Activated CD8-positive, alpha-beta memory T cell treated with anti-CD3 and anti-CD28 coated beads, Interleukin-2, amount 50 U/mL, for 4 hours (primary cell): Measurements from ENCODE around the gene MN1.

Source experiments
- DNase-seq: peaks from one replicate; pipeline ENCODE4 v3.0.0-alpha.2; 2020

Gene MN1

DNA sequence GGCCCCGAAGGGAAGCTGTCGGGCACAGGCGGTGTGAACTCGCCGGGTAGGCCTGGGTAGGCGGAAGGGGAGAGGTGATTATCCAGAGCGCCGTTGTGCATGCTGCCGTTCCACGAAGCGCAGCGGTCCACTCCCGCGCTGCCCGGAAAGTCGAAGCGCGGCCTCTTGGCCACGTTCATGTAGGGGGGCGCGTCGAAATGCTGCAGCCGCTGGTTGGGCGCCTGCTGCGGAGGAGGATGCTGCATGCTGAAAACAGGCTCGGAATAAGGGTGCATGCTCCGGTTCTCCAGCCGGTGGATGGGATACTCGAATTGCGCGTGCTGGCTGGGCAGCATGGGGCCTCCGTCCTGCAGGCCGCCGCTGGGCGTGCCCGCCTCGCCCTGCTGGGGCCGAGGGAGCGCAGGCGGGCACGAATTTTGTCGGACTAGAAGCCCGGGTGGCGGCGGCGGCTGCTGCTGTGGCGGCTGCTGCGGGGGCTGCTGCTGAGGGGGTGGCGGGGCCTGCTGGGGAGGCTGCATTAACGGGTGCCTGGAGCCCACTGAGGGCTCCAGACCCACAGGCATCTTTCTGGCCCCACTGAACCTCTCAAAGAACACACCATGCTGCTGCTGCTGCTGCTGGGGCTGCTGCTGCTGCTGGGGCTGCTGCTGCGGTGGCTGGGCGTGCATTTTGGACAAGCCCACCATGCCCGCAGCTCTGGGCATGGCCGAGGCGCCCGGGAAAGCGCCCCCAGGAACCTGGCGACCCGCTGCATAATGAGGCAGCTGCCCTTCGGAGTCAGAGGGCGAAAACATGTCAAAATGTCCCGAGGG, 2.3 kb downstream of the MN1 start:
- DNase-seq: no peak

DNA sequence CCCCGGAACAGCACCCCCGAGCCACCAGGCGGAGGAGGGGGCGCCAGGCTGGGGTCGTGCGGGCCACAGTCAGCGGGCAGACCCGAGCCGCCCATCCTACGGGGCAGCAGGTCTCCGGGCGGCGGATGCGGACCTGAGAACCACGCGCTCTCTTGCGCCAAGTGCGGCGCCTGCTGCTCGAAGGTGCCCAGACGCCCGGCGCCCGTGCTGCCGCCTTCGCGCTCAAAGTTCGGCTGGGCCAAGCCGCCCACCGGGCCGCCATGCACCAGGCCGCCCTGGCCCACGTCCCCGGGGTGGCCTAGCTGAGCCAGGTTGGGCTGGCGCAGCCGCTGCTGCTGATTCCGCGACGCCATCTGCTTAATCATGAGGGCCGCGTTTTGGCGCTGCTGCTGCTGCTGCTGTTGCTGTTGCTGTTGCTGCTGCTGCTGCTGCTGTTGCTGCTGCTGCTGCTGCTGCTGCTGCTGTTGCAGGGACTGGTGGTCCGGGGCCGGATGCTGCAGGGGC, 3.0 kb downstream of the MN1 start:
- DNase-seq: no peak

DNA sequence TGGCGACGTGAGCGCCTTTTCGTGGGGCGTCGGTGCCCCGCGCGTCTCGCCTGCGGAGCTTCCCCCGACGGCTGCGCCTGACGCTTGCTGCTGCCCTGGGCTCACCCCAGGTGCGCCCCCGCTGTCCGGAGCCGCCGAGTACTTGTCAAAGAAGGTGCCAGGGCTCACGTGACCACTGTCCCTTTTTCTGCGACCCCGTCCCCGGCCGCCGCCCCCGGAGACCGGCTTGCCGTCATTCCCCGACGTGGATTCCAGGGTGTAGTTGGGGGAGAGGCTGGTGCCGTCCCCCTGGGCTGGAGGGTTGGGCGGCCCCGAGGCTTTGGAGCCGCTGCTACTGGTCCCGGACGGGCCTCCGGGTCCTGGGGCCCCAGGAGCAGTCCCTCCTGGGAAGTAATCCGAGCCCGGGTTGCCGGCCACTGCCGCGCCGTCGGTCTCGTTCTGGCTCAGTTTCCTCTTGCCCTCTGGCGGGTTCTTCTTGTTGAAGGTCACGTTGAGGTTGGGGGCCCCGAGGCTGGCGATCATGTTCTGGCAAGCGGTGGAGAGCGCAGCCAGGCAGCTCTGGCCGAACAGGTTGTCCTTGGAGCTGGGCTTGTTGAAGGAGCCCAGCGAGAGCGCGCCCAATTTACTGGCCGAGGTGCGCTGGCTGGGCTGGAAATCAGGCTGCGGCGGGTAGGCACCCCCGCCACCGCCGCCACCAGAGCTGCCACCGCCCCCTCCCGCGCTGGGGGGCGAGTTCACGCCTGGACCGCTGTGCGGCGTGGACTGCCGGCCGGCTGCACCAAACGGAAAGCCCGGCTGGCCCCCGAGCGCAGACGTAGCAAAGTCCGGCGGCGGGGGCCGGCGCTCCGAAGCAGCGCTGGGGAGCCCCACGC, 3.8 kb downstream of the MN1 start:
- no peak for DNase-seq

DNA sequence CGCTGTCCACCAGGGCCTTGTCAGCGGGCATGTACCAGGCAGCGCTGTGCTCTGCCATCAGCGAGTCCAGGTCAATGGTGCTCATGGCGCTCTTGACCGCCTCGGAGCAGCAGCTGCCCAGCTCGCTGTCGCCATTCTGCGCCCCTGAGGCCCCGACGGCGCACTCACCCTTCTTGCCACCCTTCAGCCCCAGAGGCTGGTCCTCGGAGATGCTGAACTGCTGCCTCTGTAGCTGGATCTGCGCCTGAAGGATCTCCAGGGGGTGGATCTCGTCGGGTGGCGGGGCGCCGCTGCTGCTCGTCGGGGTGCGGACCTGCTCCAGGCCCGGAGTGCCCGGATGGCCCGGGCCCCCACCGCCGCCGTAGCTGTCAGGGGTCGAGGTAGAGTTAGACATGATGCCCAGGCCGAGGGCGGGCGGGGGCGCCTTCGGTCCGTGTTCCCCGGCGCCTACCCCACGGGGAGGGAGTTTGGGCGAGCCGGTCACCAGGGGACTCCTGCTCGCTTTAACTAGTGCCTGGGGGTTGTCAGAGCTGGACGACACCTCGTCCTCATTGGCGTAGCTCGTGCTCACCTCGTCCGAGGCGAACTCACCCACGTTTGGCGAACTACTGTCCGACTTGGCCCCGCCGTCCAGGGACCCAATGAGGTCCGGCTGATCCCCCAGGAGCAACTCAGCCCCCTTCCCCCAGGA, 4.6 kb downstream of the MN1 start:
- no peak for DNase-seq

DNA sequence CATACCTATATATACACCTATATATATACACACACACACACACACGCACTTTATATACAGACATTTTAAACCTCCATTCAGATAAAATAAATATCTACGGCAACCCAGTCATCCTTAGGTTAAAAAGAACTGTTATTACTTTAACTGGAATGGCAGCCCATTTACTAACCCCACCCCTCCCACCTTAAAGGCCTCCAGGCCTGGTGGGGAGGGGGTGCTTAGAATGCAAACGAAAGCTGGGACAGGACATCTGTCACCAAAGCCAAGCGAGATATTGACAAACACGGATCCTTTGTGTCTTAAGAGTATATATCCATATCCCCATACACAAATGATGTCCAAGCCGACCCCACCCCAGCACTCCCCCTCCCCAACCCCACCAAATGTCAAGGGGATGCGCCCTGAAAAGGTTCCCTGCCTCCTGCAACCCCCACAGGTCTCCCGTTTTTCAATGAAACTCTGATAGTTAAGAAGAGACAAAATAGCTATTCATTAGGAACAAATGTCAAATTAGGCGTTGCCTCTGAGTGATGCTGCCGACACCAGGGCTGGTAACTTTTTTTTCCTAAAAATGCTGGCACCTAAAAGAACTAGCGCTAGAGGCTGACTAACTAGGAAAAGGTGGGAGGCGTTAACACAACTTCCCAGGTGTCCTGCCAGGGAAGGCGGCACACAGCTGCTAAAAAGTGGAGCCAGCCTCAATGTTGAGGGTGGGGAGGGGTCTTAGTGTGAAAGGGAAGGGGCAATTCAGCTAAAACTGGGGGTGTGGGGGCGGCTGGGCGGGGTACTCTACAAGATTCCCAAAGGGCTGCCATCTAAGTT, 5.6 kb downstream of the MN1 start:
- no peak for DNase-seq

DNA sequence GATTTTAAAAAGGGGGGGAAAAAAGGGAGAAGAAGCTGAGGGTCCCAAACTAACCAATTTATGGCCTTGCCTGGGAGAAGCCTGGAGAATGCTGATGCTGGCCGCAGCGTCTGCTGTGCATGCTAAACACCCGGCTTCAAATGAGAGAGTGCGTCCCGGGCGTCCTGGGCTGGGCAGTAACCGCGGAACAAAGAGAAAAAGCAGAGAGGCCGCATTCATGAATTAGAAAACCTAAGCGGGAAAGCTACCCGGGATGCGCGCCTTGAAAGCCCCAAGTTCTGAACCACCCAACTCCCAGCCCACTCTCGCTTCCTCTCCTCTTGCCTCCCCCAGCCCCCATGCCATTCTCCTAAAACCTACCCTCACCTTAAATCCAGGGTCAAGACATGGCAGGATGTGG, 6.5 kb downstream of the MN1 start:
- DNase-seq: no peak

DNA sequence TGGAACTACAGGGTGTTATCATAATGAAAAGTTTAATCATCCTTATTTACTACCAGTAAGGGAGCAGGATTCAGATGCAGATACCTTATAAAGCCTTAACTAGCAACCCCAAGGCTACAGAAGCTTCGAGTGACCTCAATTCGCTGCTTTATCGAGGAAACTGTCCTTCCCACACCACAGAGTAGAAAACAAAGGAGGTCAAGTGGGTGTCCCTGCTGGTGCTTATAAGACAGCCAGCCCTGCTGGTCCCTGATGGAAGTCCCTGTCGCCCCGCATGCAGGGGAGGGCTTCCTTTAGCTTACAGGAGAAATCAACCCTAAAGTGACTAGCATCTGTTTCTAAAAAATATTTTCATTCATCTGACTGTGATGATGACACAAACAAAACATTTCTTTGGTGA, 7.3 kb downstream of the MN1 start:
- no peak for DNase-seq

DNA sequence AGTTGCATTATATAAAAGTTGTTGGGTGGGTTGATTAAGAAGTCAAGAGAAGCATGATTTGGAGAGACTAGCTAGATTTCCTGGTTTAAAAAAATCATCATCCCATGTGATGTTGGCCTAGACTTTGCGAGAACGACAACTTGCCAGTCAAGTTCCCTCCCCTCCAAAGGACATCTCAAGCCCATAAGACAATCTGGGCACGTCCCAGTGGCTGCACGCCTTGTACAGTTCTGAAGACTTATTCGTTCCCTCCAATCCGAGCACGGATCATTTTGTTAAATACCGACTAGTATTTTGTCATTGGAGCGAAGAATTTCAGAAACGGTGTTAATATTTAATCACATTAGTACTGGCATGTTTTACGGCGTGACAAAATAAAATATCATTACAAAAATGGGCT, 8.0 kb downstream of the MN1 start:
- no peak for DNase-seq

DNA sequence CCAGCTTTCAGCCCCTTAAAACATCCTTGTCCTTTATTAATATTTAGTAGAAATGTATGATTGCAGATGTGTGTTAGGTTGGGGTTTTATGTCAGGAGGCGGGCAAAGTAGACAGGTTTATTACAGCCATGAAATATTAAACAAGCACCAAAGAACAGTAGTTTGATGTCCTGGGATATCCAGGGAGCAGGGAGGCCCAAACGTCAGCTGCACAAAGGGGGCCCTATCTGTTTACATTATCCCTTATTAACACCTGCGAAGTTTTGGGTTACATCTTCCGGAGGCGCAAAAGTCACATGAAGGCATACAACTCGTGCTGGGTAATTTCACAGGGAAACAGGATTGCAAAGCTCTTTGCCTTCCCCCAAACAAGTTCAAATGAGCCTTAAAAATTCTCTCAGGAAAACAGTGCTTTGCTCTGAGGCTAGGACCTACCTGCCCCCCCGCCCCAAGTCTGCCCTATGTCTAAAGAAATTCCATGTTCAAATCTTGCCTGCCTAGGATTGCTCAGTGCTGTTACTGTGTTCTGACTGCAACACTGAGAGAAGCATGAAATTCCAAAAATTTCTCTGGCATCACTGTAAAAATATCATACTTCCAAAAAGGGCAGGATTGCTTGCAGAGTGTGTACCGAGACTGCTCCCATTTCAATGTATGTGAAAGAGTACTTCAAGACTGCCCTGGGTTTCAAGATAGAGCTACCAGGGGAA, 8.9 kb downstream of the MN1 start:
- no peak for DNase-seq

DNA sequence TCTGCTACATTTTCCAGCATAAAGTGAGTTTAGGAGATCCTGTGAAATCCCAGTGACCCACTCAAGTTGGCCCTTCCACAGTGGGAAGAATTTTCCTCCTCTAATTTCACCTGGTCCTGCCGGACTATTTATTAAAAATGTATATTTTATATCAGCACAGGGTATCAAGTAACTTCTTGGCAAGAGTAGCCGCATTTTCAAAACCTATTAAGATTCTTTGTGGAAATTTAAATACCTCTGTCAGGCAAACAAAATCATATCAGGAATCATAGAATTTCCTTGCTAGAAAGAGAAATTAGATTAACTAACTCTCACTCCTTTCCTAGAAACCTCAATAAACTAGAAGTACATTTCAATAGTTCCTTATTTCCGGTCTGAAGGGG, 9.7 kb downstream of the MN1 start:
- DNase-seq: no peak

DNA sequence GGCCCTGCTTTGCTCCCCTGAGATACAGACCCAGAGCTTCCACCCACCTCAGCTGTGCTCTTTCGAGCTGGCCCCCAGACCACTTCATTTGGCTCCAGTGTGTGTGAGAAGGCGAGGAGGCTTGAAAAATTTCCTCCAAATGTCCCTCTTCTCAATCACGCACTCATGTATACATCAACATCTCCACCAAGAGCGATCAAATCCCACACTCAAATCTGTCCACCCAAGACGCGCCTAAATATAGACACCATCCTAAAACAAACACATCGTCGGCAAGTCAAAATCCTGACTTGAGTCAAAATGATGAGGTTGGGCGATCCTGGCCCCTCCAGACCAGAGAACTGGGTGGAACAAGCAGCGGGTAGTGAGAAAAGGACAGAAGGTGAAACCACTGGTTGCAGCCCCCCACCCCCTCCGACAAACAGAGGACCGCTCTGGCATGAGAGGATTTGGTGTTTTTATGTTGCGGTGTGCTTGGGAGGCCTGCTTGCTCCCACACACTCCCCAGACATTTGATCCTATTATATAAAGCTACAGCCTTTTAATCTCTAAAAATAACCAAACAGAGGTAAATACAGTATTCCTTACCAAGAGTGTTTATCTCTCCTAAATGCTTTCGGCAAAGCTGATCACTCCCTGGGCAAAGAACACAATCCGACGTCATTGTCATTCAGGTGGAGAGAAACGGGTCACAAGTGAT, 10.2 kb downstream of the MN1 start:
- no peak for DNase-seq

DNA sequence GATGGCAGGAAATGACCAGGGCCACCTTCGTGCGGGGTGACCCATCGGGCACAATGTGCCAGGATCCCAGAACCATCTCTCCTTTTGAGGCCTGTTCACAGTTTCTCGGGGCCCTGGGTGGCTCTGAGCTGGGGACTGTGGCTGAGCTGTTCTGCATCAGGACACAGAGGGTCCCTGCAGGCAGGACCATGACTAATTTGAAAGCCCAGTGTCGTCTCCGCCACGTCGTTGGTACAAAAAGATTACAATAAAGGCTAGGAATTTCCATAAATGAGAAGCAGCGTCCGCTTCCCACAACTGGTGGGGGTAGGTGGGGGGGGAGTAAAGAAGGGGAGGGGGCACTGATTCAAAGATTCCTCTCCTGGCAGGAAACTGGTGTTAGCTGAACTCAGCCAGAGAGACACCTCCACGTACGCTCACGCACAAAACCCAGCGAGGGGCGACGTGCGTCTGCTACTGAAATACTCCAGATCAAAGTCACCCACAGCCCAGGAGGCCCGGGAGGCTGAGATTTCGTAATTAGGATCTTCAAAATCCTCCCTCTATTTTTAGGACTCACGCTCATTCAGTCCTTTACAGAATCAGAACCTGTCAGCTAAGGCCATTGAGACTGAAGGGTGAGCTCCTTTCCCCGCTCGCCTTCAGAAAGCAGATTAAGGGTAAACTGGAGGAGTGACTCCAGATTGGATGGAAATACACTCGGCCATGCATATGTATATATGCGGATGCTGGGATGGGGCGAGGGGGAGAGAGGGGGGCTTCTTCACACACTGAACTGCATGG, 11.0 kb downstream of the MN1 start:
- DNase-seq: no peak

DNA sequence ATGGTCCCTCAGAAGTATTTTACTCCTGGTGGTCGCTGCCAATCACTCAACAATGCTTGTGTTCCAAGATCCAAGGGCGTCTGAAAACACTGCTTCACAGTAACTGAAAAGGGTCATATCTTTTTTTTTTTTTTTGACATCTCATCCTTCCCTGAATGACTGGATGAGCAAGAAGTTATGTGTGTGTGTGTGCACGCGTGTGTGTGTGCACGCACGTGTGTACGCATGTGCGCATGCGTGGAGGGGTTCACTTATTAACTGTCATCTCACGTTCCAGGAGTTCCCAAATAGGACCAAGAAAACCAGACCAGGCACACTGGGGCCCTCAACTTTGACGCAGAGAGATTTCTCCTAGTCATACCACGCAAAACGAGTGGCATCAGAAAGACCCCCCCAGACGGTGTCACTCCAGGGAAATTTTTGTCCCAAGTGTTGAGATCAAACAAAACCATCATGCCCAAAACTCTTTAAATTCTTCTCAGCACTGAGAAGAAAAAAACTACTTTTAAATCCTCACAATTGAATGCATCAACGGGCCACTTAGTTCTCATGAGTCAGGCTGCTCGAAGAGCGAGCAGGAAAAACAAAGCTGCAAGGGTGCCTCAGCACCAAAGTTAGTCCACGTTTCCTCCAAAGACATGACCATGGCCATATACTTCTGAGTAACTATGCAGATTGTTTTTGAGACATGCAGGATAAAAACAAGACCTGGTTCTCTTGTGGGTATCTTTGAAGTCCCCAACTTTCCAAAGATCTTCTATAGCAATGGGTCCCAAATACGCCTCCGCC, 12.9 kb downstream of the MN1 start:
- no peak for DNase-seq

DNA sequence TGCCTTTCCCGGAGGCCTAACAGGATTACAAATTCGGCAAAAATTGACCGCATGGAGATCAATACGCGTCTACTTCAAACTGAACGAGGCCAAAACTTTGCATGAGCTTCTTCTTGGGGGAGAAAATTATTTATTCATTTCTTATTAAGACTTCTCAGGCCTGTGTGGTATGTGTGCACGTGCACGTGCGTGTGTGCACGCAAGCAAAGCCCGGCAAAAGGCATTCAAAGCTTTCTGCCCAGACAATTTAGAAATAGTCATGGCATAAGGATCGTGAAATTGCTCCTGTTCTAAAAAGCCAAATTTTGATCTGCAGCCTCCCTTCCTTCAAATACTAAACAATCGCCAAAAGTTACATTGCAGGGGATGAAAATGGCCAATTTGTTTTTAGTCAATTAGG, 14.6 kb downstream of the MN1 start:
- DNase-seq: no peak

DNA sequence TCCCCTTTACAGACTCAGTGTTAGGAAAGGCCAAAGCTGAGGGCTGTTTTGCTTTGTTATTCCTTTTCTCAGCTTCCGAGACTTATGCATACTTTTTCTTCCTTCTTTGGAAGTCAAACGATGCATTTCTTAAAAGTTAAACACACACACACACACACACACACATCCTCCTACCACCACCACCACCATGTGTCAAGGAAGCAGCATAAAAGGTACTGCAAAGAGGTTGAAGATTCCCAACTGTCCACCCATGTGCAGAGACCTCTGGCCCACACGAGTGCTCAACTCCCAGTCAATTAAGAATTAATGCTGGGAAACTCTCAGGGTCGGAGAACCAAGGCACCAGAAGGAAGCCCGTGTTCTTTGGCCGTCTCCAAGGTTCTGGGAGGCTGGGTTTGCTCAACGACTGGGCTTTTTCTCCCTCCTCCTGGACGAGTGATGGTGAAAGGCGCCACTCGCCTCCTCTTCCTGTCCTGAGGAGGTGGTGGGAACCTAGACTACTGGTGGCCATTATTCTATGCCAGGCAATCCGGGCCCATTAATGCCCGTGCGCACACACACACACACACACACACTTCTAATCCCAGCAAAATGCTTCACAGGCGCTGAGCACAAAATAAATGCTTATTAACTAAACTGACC, 15.1 kb downstream of the MN1 start:
- no peak for DNase-seq

DNA sequence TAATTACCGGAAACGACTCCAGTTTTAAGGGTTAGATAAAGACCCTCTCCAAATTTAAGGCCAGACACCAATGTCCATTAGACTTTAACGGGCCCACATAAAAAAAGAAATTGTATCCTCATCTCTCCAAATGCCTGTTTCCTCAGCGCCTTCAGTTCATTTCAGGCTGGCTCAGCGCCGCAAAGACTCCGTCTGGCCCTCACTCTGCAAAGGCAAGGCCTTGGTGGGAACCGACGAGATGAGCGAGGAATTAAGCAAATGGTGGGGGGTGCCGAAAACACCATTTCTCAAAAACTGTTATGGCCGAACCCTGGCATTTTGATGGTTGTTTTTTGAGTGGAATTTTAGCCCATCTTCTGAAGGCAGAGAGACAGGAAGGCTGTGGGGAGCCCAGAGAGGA, 15.7 kb downstream of the MN1 start:
- DNase-seq: no peak

DNA sequence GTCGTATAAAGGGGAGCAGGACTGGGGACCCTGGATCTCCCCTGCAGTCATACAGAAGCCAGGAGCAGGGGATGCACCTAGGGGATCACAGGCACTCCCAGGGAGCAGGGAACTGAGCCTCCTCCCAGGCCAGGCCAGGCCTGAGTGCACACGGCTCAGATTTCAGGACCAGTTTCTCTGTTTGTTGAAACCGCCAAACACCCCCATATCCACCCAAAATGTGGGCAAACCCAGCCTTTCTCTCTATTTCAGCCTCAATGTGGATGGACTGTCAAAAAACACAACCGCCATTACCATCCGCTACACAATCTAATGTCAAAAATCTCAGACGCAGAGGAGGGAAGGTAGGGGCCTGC, 17.5 kb downstream of the MN1 start:
- DNase-seq: no peak

DNA sequence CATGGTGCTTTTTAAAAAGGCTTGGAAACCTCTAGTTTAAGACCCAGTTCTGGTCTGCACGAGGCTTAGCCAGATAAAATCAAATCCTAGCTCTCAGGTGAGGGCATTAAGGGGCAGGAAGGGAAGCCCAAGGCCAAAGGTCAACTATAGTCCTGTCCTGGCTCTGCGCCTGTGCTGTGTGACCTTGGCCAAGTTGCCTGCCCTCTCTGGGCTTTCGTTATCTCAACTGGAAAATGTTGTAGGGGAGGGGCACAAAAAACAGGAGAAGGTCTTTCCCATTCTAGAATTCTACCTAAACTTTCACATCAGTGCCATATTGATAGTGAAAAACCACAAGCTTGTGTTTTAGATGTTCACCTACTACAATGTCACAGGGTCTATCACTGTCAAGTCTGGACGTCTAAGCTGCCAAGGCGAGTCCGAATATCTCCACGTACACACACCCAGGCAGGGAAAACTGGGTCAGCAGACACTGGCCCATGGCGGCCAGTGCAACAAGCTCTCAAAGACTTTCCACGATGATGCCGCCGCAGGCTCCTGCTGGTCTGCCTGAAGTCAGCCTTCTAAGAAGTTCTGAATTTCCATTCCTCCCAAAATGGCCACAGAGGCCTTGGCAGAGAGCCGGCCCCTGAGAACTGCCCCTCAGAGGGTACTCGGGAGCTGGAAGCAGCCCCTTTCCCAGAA, 18.0 kb downstream of the MN1 start:
- no peak for DNase-seq

DNA sequence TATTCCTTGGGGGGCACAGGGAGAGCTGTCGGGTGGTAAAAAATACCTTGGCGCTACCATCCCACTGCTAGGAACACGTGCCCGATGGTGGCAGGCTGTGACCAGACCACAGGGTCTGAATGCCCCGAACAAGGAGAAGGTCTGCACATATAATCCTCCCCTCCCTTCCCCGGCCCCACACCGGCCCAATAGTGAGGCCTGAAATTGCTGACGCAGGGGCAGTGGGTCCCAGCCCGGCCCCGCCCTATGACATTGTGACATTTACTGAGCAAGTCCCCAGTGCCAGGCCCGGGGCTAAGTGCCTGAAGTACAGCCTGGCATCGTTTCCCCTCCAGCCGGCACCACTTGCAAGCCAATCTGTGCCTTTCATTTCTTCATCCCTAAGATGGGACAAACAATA, 19.5 kb downstream of the MN1 start:
- no peak for DNase-seq
